Tibial nerve (tissue), 4 donors: ENCODE measurements around the gene TAMALIN.

Experiments
- CTCF ChIP-seq, 5 experiments: fragments of 200-600 bp in 3 of 5; fragments of 450-650 bp in 2 of 5; sonication (generic) in 3 of 5; IDR thresholded peaks; one replicate each; pipeline ENCODE4 v1.5.1; 2016 to 2019; ENCODE audit warnings: antibody characterized with exemption in 5 of 5, mild to moderate bottlenecking in 3 of 5, moderate library complexity in 2 of 5
- EP300 ChIP-seq, 2 donors: sonication (generic); formaldehyde crosslinking; IDR thresholded peaks; one replicate each; pipeline ENCODE4 v1.6.1; 2017; ENCODE audit warnings: antibody characterized with exemption in 2 of 2, mild to moderate bottlenecking in 1 of 2
- POLR2A ChIP-seq, 2 donors: fragments of 450-650 bp; IDR thresholded peaks; one replicate each; pipeline ENCODE4 v1.6.1; 2017; ENCODE audit warnings: antibody characterized with exemption in 2 of 2, mild to moderate bottlenecking in 2 of 2, moderate library complexity in 2 of 2

DNA sequence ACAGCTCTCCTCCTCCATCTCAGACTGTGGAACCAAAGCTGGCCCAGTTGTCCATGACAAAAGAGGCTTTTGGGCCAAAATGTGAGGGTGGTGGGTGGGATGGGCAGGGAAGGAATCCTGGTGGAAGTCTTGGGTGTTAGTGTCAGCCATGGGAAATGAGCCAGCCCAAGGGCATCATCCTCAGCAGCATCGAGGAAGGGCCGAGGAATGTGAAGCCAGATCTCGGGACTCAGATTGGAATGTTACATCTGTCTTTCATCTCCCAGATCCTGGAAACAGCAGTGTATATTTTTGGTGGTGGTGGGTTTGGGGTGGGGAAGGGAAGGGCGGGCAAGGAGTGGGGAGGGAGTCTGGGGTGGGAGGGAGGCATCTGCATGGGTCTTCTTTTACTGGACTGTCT lies 11.8 kb upstream of the TAMALIN start:
- TF ChIP-seq CTCF (IDR thresholded peaks at IDR 0.05) (no peak), POLR2A (IDR thresholded peaks at IDR 0.05) (no peak), EP300 (IDR thresholded peaks at IDR 0.05) (no peak)
